H7 (cell line): ENCODE results near the gene KLHDC1. TPM values are rescaled to one million over a fixed set of nuclear protein-coding genes. Genes with fewer than 3 reads are reported as not detected.

Source experiments
- DNase-seq: peaks from one replicate; pipeline ENCODE4 v3.0.0; 2012
- H3K27me3 ChIP-seq: 2 replicates; pipeline ENCODE4 v1.6.0; 2011; ENCODE audit warnings: mild to moderate bottlenecking, low read length; ENCODE audit not compliant: control insufficient read depth, insufficient read depth
- H3K36me3 ChIP-seq: replicated peaks from 2 replicates; pipeline ENCODE4 v1.5.1; 2011; ENCODE audit warnings: low read length; ENCODE audit not compliant: control insufficient read depth, insufficient read depth
- H3K4me3 ChIP-seq: 2 replicates; pipeline ENCODE4 v1.5.1; 2011; ENCODE audit warnings: low read depth, mild to moderate bottlenecking, control low read depth, low read length, moderate library complexity; ENCODE audit not compliant: insufficient read depth
- total RNA-seq: library from RNA; depleted of rRNA; stranded (reverse); fragments of >200 nt; shearing (Covaris generic); gene quantifications from 2 replicates; pipeline ENCODE4 v1.2.3, GENCODE V29; 2014; rRNA removed

Gene KLHDC1
- total RNA-seq, 1 experiment from 2014 or later = 0.38 TPM

GRCh38 chr14:49792618-49793017, 99.7 kb downstream of the KLHDC1 start:
- DNase-seq = no peak
- Histone ChIP-seq H3K4me3 (no peak overlapping the region), H3K36me3 (peaks cover 11% of the 10 kb centered on the region), H3K27me3 (no peaks in the 10 kb centered on the region)

DNA sequence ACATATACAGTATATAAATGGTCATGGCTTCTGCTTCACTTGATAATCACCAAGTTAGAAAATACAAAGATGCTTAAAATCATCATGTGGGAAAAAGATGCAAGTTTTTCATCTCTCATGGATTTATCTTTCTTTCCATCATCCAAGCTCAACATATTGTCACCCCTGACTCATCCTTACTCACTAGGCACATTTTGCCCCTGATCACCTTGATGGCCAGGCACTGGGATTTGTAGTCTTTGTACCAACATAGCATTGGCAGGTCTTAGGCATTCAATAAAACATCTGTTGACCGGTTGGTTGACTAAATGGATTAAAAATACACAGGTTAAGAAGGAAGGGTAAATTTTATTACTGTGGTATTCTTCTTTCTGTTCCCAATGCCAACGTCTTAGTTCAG, 103.1 kb downstream of the KLHDC1 start:
- DNase-seq = no peak
- H3K36me3 ChIP-seq = peaks cover 15% of the 10 kb centered on the region
- H3K4me3 ChIP-seq = no peak overlapping the region
- H3K27me3 ChIP-seq = no peaks in the 10 kb centered on the region

Other genes with a start within 250 kb of the KLHDC1 start
- 4,430 and 8,199 TPM in 2 replicates for gene RPS29, start 106.7 kb upstream of the KLHDC1 start, total RNA-seq
- 40.2 and 47.9 TPM in 2 replicates for gene LRR1, start 94.2 kb upstream of the KLHDC1 start, total RNA-seq
- 145 and 167 TPM in 2 replicates for gene RPL36AL, start 72.5 kb upstream of the KLHDC1 start, total RNA-seq
- 29.4 and 35.9 TPM in 2 replicates for gene MGAT2, start 72.3 kb upstream of the KLHDC1 start, total RNA-seq
- gene DNAAF2, start 57.9 kb upstream of the KLHDC1 start, total RNA-seq = 28.2 and 28.9 TPM in 2 replicates
- gene POLE2, start 4.9 kb upstream of the KLHDC1 start, total RNA-seq = 30.8 and 36.5 TPM in 2 replicates
- gene KLHDC2, start 75.0 kb downstream of the KLHDC1 start, total RNA-seq = 71.5 and 102 TPM in 2 replicates
- gene NEMF, start 159.7 kb downstream of the KLHDC1 start, total RNA-seq = 35.8 and 40.0 TPM in 2 replicates
- 38.6 and 40.4 TPM in 2 replicates for gene ARF6, start 200.0 kb downstream of the KLHDC1 start, total RNA-seq